Measurements from ENCODE around the gene ACACB.

Gene ACACB

DNA sequence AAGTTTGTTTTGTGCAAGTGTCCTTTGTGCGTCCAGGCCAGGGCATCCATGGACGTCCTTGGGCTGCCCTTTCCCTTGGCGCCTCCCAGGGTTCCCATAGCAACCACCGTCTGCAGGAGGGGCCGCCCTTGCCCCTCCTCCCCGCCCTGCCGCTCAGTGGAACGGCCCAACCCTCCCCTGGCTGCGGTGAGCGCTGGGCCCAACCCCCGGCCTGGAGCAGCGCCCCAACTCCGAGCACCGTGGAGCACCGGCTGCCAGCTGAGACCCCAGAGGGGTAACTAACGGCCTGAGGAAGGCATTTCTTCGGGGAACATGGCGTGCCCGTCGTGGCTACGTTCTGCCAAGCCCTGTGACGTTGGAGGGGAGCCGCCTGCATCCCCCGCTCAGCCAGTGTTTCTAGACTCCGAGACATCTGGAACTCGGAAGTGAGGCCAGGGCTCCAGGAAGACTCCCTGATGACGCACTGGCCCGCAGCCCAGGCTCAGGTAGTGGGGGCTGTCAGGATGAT is 5.3 kb upstream of the ACACB start:
- peak; percentile 95 for DNase-seq

DNA sequence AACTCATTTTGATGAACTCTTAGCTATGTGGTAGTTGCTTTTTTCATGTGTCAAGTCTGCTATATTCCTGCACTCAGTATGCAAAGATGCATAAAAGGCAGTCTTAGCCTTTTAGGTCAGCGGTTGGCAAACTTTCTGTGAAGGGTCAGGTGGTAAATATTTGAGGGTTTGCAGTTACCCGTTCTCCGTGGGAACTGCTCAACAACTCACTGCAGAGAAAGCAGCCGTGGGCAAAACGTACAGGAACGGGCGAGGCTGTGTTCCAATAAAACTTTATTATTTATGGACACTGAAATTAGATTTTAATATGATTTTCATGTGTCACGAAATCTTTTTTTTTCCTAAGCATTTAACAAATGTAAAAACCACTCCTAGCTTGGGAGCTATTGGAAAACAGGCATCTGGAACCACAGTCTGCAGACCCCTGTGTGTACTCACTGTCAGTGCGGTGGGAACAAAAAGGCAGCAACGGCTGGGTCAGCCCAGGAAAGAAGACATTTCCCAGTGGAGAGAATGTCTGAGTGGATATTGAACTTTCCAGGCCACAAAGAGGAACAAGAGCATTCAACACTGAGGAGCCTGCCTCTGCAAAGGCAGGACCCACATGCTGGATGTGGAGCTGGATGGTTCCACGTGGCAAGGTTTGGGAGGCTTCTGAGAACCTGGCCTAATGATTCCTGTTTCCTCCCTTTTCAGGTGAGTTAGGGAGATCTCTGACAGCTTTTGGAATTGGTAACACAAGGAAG is 3.5 kb upstream of the ACACB start:
- DNase-seq: peak; percentile 53

DNA sequence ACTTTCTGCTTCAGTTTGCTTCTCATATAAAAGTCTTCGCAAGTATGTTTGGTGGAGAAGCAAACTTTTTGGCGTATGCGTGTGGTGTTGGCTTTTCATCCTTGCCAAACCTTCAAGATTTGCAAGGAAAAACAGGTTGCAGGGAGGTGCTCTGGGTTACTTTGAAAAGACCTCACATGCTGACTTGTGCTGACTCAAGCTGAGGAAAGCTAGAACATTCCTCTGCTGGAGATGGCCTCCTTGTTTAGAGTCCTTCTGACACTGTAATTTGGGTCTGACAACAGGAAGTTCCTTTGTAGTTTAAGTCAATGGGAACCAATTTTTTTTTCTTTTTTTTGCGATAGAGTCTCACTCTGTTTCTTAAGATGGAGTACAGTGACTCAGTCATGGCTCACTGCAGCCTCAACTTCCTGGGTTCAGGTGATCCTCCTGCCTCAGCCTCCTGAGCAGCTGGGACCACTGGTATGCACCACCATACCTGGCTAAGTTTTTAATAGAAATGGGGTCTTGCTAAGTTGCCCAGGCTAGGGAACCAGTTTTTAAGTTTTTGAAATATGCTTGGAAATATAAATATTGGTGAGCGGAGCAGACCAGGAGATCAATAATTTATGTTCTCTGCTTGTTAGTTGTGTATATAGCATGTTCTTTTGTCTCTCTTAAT is 2.6 kb upstream of the ACACB start:
- DNase-seq: peak; percentile 51

DNA sequence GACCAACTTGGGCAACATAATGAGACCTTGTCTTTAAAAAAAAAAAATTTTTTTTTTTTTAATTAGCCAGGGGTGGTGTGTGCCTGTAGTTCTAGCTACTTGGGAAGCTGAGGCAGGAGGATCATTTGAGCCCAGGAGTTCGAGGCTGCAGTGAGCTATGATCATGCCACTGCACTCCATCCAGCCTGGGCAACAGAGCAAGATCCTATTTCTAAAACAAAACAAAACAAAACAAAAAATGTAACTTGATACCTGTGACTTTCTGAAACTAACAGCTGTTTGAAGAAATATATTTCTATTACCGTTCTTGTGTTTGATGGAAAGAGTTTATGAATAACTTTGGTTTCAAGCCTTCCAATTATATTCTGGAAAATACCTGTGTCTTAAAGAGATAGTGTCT is 1.7 kb upstream of the ACACB start:
- DNase-seq: no peak

DNA sequence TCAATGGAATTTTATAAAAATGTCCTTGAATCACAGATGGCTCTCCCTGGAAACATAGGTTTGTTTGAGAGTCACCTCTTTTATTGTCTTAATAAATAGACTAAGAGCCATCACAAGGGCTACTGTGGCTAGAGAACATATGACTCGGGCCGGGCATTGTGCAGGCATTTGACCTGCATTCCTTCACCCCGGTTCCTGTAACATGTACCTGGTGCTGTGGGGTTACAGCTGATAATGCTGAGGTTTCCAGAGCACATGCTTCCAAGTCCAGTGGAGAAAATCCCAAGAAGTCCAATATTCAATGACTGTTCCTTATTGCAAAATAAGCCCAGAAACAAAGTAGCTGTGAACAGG is 1.0 kb upstream of the ACACB start:
- DNase-seq: no peak

DNA sequence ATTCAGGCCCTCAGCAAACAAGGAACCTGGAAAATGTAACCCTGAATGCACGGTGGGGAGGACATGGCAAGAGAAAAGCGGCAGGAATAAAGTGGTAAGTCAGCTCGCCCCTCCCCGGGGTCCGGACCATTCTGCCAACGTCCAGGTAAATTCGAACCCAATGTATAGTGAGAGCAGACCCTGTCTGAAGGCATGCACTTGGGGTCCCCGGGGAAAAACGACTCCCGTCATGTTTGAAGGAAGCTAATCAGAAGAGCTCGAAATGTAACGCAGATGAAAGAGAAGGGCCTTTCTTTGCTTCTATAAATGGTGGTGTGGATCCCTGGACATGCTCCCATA is 193 bp downstream of the ACACB start:
- DNase-seq: no peak

DNA sequence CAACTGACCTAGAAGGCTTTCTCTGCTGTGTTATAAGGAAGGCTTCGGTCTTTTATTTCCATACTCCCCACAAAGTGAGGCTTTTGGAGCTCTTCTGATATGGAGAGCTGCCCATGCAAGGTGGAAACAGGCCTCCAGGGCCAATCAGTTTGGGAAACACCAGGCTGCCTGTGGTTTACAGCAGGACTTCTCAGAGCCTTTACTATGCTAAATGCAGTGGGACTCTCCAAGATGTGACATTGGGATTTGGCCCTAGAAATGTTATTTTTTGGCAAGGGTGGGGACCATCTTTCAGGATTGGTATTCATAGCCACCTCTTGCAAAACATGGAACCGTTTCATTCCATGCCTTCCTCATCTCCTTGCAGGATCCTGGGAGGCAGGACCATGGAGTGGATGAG is 3.7 kb downstream of the ACACB start:
- peak; percentile 44 for DNase-seq

DNA sequence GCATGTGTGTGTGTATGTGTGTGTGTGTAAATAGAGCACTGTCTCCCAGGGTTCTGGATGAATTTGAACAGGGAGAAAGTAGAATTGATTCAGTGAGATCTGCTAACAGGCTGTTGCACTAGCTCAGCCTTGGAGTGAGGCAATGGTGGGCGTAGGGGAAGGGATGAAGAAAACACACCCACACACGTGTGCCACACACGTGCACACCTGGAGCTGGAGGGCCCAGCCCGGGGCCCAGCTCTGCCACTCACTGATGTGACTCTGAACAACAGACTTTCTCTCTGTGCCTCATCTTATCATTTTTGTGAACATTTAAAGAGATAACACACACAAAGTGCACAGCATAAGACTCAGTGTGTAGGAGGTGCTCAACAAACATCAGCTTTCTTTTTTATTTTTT is 4.2 kb downstream of the ACACB start:
- DNase-seq: no peak

DNA sequence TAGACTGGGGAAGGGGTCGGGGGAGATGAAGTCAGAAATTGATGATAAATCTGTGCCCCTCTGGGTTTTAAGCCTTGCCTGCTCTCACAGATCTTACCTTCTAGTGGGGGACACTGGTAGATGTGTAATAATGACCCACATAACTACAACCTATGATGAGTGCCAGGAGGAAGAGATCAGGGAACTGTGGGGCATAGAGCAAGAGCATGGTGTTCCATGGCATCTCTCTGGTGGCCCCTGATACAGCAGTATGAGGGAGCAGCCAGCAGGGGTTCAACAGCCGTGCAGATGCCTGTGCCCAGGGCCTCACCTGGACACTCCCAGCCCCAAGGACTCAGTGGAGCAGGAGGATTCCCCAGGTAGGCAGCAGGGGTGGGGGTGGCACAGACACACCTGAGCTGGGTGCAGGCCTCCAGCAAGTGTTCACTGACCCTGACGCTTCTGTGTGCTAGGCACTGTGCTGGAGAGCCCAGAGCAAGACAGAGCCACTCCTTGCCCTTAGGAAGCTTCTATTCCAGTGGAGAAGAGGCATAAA is 5.0 kb downstream of the ACACB start:
- DNase-seq: no peak

DNA sequence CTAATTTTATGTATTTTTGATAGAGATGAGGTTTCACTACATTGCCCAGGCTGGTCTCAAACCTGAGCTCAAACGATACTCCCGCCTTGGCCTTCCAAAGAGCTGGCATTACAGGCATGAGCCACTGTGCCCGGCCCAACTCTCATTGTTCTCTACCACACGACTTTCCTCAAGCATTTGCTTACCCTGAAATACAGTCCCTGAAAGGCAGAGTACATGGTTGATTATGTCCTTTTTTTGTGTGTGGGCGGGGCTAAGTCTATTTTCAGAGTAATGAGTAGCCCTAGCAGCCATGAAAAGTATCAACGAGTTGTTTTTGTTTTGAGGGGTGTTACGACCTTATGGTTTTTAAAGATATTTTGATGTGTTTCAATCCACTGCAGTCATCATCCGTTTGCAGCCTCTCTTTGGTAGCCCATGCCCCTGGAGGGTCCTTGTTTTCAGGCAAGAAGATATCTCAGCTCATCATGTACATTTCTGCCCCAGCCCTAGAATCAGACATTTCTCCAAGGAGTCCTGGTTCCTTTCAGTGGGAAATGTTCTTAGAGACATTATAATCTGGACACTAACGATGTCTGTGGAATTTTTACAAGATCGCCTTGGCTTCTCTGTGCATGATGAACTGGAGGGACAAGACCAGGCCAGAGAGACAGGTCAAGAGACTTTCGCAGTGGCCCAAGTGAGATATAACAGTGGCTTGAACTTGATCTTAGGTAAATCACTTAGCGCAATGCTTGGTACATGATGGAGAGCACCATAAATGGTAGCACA is 8.7 kb downstream of the ACACB start:
- no peak for DNase-seq

DNA sequence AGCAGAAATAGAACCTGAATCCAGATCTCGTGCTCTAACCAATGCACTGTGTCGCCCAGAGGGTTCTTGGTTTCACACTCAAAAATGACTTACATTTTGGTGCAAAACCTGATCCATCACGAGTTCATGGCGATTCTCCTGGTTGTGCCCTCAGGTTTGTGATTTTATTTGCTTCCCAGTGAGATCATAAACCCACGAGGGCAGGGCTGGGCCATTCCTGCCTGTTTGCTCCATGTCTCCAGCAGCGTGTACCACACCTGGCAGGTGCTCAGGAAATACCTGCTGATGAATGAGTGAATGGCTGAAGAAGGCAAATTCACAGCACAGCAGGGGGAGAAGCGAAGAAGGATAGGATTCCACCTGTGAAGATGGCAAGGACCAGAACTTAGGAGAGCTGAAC is 9.4 kb downstream of the ACACB start:
- DNase-seq: no peak

DNA sequence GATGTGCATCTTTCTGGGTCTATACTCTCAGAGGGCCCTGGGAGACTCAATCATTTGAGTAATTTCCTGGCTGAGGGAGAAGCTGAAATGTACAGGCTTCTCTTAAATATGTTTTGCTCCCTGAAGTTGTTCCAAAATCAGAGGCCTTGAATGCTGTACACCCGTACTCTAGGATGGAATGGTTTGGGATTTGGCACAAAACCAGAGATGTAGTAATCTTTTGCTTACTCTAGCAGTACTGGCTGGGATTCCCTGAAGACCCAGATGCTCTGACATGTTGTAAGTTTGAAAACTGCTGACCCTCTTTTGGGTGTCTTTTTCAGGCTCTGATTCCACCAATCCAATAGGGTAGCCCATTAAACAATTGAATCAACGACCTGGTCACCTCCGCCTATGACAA is 10.4 kb downstream of the ACACB start:
- no peak for DNase-seq

DNA sequence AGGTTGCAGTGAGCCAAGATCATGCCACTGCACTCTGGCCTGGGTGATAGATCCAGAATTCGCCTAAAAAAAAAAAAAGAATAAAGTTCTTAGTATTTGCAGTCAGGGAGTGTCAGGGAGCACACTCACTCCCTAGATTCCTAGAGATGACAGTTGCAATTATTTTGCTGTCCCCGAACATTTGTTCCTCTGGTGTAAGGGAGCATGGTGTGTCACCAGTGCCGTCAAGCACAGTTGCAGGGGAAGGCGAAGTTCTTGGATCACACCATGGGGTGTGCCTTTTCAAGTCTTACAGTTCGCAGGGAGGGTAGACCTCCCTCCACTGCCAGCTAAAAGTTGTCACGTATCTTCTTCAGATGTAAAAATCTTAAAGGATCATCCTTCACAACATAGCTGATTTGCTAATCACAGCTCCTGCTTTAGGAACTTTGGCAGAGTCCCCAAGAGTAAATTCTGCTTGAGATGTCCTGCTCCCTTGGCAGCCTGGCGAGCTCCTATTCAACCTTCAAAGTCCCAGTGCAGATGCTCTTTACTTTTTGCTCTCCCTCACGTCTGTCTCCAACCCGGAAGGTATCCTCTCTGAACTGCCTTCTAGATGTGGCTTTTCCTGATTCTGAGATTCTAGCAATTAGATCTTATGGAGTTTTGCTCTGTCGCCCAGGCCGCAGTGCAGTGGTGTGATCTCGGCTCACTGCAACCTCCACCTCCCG is 11.3 kb downstream of the ACACB start:
- DNase-seq: no peak

DNA sequence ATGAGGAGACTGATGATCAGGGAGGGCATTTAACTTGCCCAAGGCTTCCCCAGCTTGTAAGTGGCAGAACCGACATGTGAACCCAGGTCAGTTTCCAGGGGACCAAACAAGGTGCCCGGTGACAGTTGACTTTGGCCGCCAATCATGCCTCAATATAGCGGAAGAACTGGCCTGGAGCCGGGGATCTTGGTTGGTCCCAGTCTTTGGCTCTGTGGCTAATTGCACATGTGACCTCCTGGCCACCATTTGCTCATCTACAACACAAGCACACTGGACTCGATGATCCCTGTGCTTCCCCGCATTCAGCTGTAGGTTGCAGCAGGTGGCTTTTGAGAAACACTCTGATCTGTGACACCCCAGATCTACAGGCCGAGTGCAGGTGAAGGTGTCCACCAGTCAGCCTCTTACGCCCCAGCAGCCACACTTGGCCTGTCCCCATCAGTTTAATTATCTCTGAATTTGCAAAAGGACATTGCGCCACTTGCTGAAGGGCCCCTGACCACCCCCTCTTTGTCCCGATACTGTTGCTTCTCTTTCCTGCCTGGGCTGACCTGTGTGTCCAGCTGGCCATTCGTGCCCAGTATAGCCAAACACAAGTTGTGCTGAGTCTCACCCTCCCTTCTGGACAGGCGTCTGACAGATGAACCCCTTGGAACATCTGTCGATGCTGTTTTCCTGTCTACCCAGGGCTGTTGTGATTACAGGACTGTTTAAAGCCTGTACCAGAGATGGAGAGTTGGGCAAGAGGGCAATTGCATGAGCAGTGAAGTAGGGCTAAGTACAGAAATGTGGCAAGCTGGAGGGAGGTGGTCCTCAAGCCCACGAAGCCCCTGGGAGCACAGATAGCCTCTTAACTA is 14.1 kb downstream of the ACACB start:
- DNase-seq: no peak

DNA sequence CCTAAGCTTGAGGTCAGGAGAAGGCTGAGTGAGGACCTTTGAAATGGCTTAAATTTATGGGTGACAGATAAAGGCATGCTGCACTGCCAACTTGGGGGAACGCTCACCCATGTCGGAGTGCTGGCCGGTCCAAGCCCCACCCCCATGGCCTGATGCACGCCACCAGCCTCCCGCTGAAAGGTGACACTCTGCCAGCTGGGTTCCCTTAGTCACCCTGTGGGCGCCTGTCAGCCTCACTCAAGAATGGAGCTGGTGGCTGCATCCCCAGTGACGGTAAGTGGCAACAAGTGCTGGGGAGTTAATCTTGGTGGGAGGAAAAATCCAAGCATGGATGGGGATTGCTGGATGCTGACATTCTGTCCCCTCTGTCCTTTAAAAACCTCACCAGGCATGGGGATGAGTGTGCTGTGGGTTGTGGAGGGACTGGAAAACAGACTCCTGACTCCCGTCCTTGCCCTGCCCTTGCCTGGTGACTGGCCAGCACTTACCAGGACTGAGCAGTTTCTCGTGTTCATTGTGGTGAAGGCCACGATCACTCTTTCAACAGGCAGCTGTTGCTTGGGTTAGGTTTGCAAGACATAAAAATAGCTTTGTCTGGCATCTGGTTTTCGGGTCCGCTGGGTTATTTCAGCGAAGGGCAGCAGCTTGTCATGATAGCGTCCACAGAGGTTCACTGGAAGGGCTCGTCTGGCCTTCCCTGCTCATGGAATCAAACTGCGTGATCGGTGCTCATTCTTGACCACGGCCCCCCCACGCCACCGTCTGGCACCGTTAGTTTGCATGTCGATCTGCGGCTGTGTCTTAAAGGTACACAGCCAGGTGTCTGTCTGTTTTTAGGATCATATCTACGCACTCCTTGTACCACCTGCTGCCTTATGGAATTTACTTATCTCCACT is 15.0 kb downstream of the ACACB start:
- DNase-seq: peak; percentile 54

DNA sequence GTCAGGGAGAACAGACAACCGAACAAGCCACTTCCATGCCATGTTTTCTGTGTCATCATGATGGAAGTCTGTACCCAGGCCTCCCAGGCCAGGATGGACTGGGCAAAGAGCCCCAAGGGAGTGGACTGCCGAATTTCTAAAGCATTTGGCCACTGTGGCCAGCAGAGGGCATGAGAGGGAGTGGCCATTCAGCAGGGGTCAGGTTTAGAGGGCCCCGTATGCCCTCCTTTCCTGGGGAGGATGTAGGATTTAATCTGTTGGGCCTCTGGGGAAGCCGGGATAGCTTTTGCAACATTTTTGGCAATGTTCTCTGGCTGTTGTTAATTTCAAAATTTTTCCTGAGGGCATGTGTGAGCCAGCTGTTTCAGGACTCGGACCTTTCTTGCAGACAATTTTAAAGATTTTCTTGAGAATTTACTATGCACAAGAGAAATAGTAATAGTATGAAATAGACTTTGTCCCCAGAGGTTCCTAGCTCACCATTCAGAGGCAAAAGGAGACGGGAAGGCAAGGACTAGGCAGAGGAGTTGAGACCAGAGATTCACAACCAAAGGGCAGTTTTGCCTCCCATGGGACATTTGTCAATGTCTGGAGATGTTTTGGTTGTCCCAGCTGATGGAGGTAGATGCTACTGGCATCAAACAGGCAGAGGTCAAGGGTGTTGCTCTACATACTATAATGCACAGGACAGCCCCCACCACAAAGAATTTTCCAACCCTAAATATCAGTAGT is 18.0 kb downstream of the ACACB start:
- peak; percentile 76 for DNase-seq

DNA sequence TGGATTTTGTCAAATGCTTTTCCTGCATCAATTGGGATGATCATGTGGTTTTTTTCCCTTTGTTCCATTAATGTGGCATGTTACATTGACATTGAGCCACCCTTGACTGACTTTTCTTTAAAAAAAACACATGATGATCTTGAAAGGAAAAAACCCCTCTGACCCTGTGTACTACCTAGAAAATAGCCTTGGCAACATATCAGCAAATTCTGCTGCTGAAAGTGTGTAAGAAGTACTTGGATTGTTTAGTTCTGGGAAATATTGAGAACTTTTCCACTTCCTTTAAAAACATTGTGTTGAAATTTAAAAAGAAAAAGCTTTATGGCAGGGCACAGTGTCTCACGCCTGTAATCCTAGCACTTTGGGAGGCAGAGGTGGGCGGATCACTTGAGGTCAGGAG is 20.7 kb downstream of the ACACB start:
- no peak for DNase-seq

DNA sequence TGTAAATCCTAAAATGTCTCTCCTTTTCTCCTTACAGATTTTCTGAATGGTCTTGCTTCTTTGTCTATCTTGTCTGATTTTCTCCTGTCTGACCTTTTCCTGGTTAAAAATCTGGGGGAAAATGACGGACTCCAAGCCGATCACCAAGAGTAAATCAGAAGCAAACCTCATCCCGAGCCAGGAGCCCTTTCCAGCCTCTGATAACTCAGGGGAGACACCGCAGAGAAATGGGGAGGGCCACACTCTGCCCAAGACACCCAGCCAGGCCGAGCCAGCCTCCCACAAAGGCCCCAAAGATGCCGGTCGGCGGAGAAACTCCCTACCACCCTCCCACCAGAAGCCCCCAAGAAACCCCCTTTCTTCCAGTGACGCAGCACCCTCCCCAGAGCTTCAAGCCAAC is 23.0 kb downstream of the ACACB start:
- no peak for DNase-seq

DNA sequence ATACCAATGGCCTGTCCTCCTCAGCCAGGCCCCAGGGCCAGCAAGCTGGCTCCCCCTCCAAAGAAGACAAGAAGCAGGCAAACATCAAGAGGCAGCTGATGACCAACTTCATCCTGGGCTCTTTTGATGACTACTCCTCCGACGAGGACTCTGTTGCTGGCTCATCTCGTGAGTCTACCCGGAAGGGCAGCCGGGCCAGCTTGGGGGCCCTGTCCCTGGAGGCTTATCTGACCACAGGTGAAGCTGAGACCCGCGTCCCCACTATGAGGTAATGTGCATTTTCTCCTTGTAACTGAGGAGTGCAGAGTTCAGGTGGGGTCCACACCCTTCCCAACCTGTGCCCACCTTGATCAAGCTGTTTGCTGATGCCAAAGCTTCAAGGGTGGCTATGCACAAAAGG is 23.4 kb downstream of the ACACB start:
- DNase-seq: no peak

DNA sequence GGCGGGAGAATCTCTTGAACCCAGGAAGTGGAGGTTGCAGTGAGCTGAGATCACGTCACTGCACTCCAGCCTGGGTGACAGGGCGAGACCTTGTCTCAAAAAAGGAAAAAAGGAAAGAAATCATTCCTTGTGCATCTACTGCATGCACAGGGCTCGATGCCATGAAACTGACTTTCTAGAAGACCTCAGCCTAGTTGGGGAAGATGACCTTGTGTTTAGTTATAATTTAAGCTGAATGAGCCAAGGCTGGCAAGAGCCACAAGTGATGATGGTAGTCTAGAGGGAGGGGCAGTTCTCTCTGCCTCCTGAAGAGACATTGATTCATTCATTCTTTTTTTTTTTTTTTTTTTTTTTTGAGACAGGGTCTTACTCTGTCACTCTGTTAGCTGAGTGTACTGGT is 24.2 kb downstream of the ACACB start:
- DNase-seq: no peak
